Endothelial cell of umbilical vein (primary cell): ENCODE data around the gene SSBP3. TPM values are rescaled to one million over a fixed set of nuclear protein-coding genes. Genes with fewer than 3 reads are reported as not detected.
"Not testable (repeated sequence)": the region's sequence is repeated elsewhere in the genome, so short reads cannot be mapped to it uniquely, and the experiment has no call there.

Experiments used
- BruUV-seq: library from RNA; stranded (reverse); fragments of 400-500 nt; replicated peaks from 2 replicates; lab custom pipeline; 2021; lab: Mats Ljungman, UMichigan
- CTCF ChIA-PET: fragments of 300-600, 350-600 bp; sonication (Branson Sonifier 250); formaldehyde crosslinking; loops from one replicate; lab custom pipeline; 2021; ENCODE audit warnings: antibody characterized with exemption, inconsistent platforms; lab: Charles Lee
- POLR2A ChIA-PET: fragments of 300-600, 350-600 bp; sonication (Branson Sonifier 250); formaldehyde crosslinking; loops from one replicate; lab custom pipeline; 2021; ENCODE audit warnings: antibody characterized with exemption, inconsistent platforms; lab: Charles Lee
- DNase-seq: peaks from one replicate; pipeline ENCODE4 v3.0.0-alpha.2; 2011; ENCODE audit warnings: low read depth, low spot score
- FAIRE-seq: peaks from 2 replicates; lab custom pipeline; 2011; peaks lifted over from hg19 to GRCh38; lab: Jason Lieb, UNC
- H2AFZ ChIP-seq: 2 replicates; pipeline ENCODE4 v1.6.0; 2012; ENCODE audit warnings: low read depth, low read length, control low read depth, inconsistent platforms
- H3K27ac ChIP-seq: 2 replicates; pipeline ENCODE4 v1.5.1; 2011; ENCODE audit warnings: low read depth, mild to moderate bottlenecking, control low read depth, low read length, moderate library complexity; ENCODE audit not compliant: insufficient read depth
- H3K27me3 ChIP-seq, 2 experiments: 2 replicates each; pipeline versions ENCODE4 v1.6.0 to v1.6.1; 2011; ENCODE audit warnings: low read length in 2 of 2, mixed read lengths in 1 of 2; ENCODE audit not compliant: control insufficient read depth in 2 of 2, insufficient read depth in 2 of 2
- H3K36me3 ChIP-seq, 2 experiments: 2 replicates in 1 of 2; 3 replicates in 1 of 2; pipeline ENCODE4 v1.5.1; 2011; ENCODE audit warnings: low read length in 2 of 2, mild to moderate bottlenecking in 1 of 2, moderate library complexity in 1 of 2; ENCODE audit not compliant: control insufficient read depth in 2 of 2, insufficient read depth in 2 of 2; ENCODE audit errors: extremely low read depth in 1 of 2
- H3K4me1 ChIP-seq: 3 replicates; pipeline ENCODE4 v1.5.1; 2011; ENCODE audit warnings: mild to moderate bottlenecking, low read length; ENCODE audit not compliant: control insufficient read depth, insufficient read depth; ENCODE audit errors: extremely low read depth
- H3K4me2 ChIP-seq: 2 replicates; pipeline ENCODE4 v1.6.1; 2011; ENCODE audit warnings: low read length, control low read depth, mixed read lengths; ENCODE audit not compliant: insufficient read depth
- H3K4me3 ChIP-seq, 3 experiments: fragments of 200-600 bp in 1 of 3; sonication (generic), shearing (Covaris generic) in 1 of 3; replicated peaks in 1 of 3; 2 replicates each; pipeline ENCODE4 v1.5.1; 2011 to 2016; ENCODE audit warnings: control low read depth in 3 of 3, low read length in 3 of 3, mild to moderate bottlenecking in 2 of 3, inconsistent platforms in 1 of 3, low read depth in 1 of 3, moderate library complexity in 1 of 3; ENCODE audit not compliant: insufficient read depth in 1 of 3
- H3K79me2 ChIP-seq: 2 replicates; pipeline ENCODE4 v1.6.0; 2012; ENCODE audit warnings: low read length, inconsistent platforms; ENCODE audit not compliant: control insufficient read depth, insufficient read depth
- H3K9ac ChIP-seq: replicated peaks from 2 replicates; pipeline ENCODE3; 2011; ENCODE audit warnings: low read length, control low read depth; ENCODE audit not compliant: insufficient read depth; ENCODE audit errors: extremely low read depth
- H3K9me1 ChIP-seq: replicated peaks from 3 replicates; pipeline ENCODE4 v1.6.0; 2011; ENCODE audit warnings: mild to moderate bottlenecking, low read length; ENCODE audit not compliant: control insufficient read depth, insufficient read depth; ENCODE audit errors: extremely low read depth
- H3K9me3 ChIP-seq: replicated peaks from 2 replicates; pipeline ENCODE4 v1.5.1; 2012; ENCODE audit warnings: low read length, inconsistent platforms; ENCODE audit not compliant: control insufficient read depth, insufficient read depth
- H4K20me1 ChIP-seq: replicated peaks from 2 replicates; pipeline ENCODE3; 2011; ENCODE audit warnings: mild to moderate bottlenecking, low read length; ENCODE audit not compliant: control insufficient read depth, insufficient read depth; ENCODE audit errors: extremely low read depth
- EZH2 ChIP-seq: IDR thresholded peaks from 2 replicates; pipeline ENCODE4 v1.6.1; 2012; ENCODE audit warnings: borderline replicate concordance, low read depth, mild to moderate bottlenecking, moderate library complexity, low read length, inconsistent platforms; ENCODE audit not compliant: severe bottlenecking
- FOS ChIP-seq: IDR thresholded peaks from 2 replicates; pipeline ENCODE4 v1.6.1; 2011; ENCODE audit warnings: mild to moderate bottlenecking, low read length, moderate library complexity, borderline replicate concordance; ENCODE audit not compliant: insufficient read depth
- GATA2 ChIP-seq: IDR thresholded peaks from 2 replicates; pipeline ENCODE4 v1.7.0; 2011; ENCODE audit warnings: low read depth, mild to moderate bottlenecking, moderate library complexity, mixed read lengths, low read length; ENCODE audit not compliant: insufficient read length, insufficient read depth
- JUN ChIP-seq: IDR thresholded peaks from 2 replicates; pipeline ENCODE4 v1.6.1; 2011; ENCODE audit warnings: borderline replicate concordance, low read depth; ENCODE audit not compliant: insufficient read length, insufficient read depth
- MAX ChIP-seq: IDR thresholded peaks from 2 replicates; pipeline ENCODE4 v1.6.1; 2011; ENCODE audit not compliant: insufficient read depth, insufficient read length
- MYC ChIP-seq: IDR thresholded peaks from one replicate; pipeline ENCODE4 v1.6.1; 2011; ENCODE audit warnings: mild to moderate bottlenecking, low read depth, low read length
- POLR2A ChIP-seq: IDR thresholded peaks from 2 replicates; pipeline ENCODE4 v1.6.1; 2012; ENCODE audit warnings: low read depth, mild to moderate bottlenecking, control low read depth, low read length
- POLR2AphosphoS5 ChIP-seq: IDR thresholded peaks from 2 replicates; pipeline ENCODE4 v1.6.1; 2012; ENCODE audit warnings: low read depth, mild to moderate bottlenecking, control low read depth, low read length, moderate library complexity; ENCODE audit not compliant: insufficient read depth
- dilution Hi-C: fragments of 300-500 bp; cut with MboI; formaldehyde crosslinking; loops from one replicate; pipeline ENCODE4 v1.15.0; 2019; ENCODE audit warnings: low sequenced_read_pairs; ENCODE audit not compliant: extremely low pct_ligation_motif_present
- intact Hi-C: fragments of 100-400 bp; cut with micrococcal nuclease; formaldehyde crosslinking; loops from one replicate; pipeline ENCODE4 v1.10.0; 2022
- polyA plus RNA-seq, 4 experiments: library from polyadenylated mRNA; depleted of rRNA in 3 of 4; stranded (reverse) in 3 of 4; unstranded in 1 of 4; fragments of >200 nt; gene quantifications; 2 replicates each; pipeline versions ENCODE4 v1.2.1 to v1.2.3, GENCODE V29; 2011 to 2012; ENCODE audit warnings: missing spikeins in 1 of 4
- total RNA-seq: library from RNA; stranded (reverse); gene quantifications from 2 replicates; pipeline ENCODE4 v1.2.3, GENCODE V29; 2021
- TF ChIP-seq, protein P1 (sequence below), 2 donors: IDR thresholded peaks; 1 replicate in 1 of 2; 2 replicates in 1 of 2; pipeline ENCODE4 v1.5.1; 2011; ENCODE audit warnings: low read length in 2 of 2, mild to moderate bottlenecking in 2 of 2, moderate library complexity in 2 of 2, control low read depth in 1 of 2, inconsistent platforms in 1 of 2, low read depth in 1 of 2; ENCODE audit not compliant: insufficient read depth in 1 of 2; ENCODE audit errors: extremely low read depth in 1 of 2

The SSBP3 gene
- total and polyA plus RNA-seq, 2 donors (not counting 3 experiments of a cell fraction or from before 2014, with no cell fraction given): 44.9 to 59.4 TPM

DNA sequence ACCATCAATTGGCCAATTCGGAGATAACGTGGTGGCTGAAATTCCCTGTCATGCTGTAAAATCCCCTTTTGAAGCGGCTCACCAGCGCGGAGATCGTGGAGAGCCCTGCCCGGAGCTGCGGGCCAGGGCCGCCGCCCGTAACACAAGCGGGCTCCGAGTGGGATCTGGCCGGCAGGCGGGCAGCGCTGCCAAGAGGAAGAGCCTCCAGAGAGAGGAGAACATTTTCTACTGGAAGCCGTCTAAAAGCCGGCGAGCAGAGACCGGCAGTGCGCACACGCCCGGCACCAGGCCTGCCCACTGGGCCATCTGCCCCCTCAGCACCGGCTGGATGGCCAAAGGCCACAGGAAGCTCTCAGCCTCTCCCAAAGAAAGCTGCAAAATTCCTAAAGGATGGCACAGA lies 15.5 kb downstream of the SSBP3 start:
- Histone ChIP-seq H3K27ac (no peak overlapping the region), H2AFZ (no peak overlapping the region), H3K9me3 (no peaks in the 10 kb centered on the region), H4K20me1 (no peaks in the 10 kb centered on the region), H3K4me1 (peaks cover 2% of the 10 kb centered on the region), H3K9ac (no peak overlapping the region), H3K4me2 (no peak overlapping the region), H3K79me2 (peaks cover 60% of the 10 kb centered on the region), H3K36me3 (peaks cover 5 to 30% of the 10 kb centered on the region in 2 experiments), H3K9me1 (no peaks in the 10 kb centered on the region), H3K4me3 (no peak overlapping the region), H3K27me3 (no peaks in the 10 kb centered on the region)
- TF ChIP-seq JUN (no peak), GATA2 (no peak), POLR2AphosphoS5 (no peak), POLR2A (no peak), EZH2 (no peak), MYC (no peak), MAX (no peak), FOS (no peak)
- TF ChIP-seq, protein P1, sequence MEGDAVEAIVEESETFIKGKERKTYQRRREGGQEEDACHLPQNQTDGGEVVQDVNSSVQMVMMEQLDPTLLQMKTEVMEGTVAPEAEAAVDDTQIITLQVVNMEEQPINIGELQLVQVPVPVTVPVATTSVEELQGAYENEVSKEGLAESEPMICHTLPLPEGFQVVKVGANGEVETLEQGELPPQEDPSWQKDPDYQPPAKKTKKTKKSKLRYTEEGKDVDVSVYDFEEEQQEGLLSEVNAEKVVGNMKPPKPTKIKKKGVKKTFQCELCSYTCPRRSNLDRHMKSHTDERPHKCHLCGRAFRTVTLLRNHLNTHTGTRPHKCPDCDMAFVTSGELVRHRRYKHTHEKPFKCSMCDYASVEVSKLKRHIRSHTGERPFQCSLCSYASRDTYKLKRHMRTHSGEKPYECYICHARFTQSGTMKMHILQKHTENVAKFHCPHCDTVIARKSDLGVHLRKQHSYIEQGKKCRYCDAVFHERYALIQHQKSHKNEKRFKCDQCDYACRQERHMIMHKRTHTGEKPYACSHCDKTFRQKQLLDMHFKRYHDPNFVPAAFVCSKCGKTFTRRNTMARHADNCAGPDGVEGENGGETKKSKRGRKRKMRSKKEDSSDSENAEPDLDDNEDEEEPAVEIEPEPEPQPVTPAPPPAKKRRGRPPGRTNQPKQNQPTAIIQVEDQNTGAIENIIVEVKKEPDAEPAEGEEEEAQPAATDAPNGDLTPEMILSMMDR (IDR thresholded peaks at IDR 0.05; ENCODE audit: extremely low read depth in 1 of 2, insufficient read depth in 1 of 2, low read depth in 1 of 2, low read length in 2 of 2): no peak
- DNase-seq (no peak), FAIRE-seq (no peak)
- BruUV-seq: no TSS peak
- CTCF ChIA-PET: no interaction called here
- intact Hi-C loops: no loop called here
- dilution Hi-C loops: no loop called here
- POLR2A ChIA-PET: no interaction called here

- Histone ChIP-seq H3K79me2 (peaks cover 59% of the 10 kb centered on the region), H3K36me3 (peaks cover 5 to 27% of the 10 kb centered on the region in 2 experiments), H3K4me1 (peaks cover 13% of the 10 kb centered on the region)
- H4K20me1 ChIP-seq, CTCF ChIA-PET, DNase-seq, H3K27me3 ChIP-seq, H3K9me3 ChIP-seq, H3K27ac ChIP-seq, H2AFZ ChIP-seq, H3K4me2 ChIP-seq, BruUV-seq, POLR2A ChIA-PET, H3K9me1 ChIP-seq, H3K4me3 ChIP-seq, H3K9ac ChIP-seq, FAIRE-seq, intact Hi-C loops, dilution Hi-C loops: not testable (repeated sequence)
Observed at GRCh38 chr1:54389608-54390007, 16.6 kb downstream of the SSBP3 start.
